Hippocampal formation (tissue), 2 donors: Measurements from ENCODE around the gene ZNF784.
A peak's percentile ranks its signal among the peaks of the same experiment; 100 is the strongest.
"Not testable (repeated sequence)": the region's sequence is repeated elsewhere in the genome, so short reads cannot be mapped to it uniquely, and the experiment has no call there.

Source experiments
- DNase-seq, 2 donors: peaks; one replicate each; lab custom pipeline; 2025; lab: John Stamatoyannopoulos, UW

ZNF784 gene

DNA sequence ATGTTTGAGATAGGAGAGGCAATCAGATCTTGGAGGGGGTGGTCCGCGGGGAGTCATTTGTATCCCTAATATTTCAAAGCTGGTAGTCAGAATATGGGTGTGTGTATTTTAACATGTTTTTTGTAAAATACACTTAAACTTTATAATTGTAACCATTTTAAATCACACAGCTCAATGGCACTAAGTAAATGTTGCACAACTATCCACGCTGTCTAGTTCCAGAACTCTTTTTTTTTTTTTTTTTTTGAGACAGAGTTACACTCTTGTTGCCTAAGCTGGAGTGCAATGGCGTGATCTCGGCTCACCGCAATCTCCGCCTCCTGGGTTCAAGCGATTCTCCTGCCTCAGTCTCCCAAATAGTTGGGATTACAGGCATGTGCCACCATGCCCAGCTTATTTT, 40.5 kb downstream of the ZNF784 start:
- DNase-seq = not testable (repeated sequence)

DNA sequence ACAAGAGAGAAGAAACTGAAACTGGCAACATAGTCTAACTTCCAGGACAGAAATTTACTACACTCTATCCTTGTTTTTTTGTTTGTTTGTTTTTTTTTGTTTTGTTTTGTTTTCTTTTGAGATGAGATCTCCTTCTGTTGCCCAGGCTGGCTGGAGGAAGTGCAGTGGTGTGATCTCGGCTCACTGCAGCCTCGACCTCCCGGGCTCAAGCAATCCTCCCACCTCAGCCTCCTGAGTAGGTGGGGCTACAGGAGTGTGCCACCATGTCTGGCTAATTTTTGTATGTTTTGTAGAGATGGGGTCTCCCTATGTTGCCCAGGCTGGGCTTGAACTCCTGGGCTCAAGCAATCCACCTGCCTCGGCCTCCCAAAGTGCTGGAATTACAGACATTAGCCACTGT, 42.1 kb downstream of the ZNF784 start:
- not testable (repeated sequence) for DNase-seq

DNA sequence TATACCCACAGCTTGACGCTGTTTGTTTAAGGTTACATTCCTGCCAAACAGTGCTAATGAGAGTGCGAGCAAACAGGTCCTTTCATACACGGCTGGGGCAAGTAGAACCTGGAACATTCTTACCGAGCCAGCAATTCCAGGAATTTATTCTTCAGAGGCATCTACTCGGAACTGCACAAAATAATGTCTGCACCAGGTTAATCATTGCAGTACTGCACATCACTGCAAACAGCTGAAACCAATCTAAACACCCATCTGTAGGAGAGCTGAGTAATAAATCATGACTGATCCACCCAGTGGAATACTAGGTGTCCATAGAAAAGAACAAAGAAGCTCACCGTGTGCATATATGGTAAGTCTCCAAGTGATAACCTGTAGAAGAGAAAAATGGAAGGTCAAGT, 42.5 kb downstream of the ZNF784 start:
- DNase-seq = no peak

DNA sequence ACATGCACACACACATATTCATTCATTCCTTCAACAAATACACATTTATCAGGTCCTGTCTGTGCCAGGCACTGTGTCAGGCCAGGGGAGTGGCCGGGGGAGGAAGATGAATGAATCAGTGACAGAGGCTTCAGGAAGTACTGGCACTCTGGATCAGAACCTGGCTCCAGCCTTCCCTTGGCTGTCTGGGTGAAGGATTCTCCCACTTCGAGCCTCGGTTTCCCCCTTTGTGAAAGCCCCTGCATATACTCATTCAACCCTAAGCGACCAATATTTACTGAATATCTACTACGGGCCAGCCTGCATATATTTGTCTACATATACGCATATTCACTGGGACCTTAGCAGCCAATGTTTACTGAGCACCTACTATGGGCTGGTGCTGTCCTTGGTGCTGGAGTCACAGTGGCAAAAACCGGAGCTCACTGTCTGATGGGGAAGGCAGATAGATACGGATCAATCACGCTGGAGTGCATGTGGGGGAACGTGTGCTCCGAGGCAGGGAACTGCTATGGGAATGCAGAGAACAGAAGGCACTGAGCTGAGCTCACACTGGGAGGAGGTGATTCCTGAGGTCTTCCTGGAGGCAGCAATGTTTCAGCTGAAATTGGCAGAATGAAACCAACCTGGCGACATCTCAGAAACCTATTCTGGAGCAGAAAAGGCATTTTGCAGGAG, 43.1 kb downstream of the ZNF784 start:
- no peak for DNase-seq

DNA sequence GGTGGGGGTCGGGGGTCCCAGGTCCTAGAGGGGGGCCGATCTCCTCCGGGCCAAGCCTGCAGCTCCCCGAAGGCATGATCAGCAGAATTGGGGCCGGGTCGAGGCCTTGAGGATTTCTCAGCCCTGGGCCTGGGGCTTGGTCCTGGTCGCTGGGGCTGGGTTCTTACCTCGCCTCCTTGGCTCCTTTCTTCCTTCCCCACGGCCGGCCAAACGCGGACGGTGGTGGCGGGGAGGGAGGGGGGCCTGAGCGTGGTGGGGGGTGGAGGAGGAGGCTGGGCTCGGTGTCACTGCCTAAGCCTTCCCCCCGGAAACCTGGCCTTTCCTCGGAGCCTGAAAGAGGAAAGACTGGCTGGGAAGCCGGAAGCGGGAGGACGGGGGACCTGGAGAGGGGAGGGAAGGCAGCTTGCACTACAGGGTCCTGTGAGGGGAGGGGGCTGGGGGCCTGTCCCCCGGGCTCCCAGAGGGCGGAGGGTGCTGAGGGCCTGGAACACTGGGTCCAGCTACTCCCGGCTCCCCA, 43.7 kb downstream of the ZNF784 start, which contains the start of gene ZNF579:
ZNF579 (minus strand) TSS at position 221 of the 517 bp plus-strand sequence. CDS start 1,209 bp downstream, outside the sequence.
- DNase-seq = peak; percentile 68 to 92

DNA sequence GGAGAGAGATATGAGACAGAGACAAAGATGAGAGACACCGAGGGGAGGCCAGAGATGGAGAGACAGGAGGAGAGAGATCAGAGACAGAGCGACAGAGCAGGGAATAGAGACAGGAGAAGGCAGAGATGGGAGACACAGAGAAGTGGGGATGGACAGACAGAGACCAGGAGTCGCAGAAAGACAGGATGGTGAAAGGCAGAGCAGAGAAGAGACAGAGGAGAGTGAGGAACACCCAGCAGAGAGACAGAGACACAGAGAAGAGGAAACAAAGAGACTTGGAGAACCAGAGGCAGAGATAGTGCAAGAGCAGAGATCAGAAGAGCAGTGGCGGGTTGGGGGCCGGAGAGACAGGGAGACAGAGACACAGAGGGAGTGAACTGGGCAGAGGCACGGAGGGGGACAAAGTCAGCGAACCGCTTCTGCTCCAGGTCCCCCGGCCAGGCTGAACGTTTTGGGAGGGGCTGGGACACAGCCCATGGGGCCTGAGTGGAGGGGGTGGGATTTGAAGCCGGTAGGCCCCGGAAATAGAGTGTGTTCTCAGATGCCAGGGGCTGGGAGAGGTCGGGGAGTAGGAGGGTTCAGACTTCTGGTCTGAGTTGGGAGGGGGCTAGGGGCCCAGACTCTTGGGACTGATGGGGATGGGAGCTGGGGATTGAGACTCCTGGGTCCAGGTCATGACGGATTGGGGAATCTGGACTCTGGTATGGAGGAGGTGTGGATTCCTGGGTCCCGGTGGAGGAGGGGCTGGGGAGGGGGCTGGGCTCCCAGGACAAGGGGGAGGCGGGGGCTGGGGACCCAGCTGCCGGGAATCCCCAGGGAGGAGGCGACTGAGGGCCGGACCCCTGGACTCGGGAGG, 44.4 kb downstream of the ZNF784 start:
- DNase-seq = no peak

DNA sequence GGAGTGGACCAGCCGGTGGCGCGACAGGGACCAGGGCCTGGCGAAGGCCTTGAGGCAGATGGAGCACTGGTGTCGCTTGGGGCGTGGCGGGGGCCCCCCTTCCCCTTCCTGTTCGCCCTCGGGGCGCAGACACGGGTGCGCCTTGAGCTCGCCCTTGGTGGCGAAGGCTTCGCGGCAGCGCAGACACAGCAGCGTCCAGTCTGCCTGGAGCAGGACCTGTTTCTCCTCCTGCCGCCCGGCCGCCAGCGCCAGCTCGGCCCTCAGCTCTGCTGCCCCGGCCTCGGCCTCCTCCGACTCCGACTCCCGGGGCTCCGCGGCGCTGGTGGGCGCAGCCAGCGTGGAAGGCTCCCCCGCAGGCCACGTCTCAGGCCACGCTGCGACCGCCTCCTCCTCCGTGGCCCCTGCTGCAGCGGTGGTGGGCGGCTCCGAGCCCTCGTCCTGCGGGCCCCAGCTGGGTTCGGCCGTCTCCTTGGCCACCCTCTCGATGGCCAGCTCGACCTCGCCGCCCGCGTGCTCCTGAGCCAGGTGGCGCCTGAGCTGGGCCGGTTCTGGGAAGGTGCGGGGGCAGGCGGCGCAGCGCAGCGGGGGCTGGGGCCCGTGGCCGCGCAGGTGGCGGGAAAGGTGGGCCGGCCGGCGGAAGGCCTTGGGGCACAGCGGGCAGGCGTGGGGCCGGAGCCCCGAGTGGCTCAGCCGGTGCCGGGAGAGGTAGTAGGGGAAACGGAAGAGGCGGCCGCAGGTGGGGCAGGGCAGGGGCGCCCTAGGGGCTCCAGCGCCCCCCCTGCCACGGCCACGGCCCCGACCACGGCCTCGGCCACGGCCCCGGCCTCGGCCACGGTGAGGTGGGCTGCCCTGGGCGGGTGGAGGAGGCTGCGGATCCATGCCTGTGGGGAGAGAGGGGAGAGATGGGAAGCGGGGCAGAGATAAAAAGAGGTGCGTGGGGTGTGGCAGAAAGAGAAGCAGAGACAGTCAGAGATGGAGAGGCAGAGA, 45.3 kb downstream of the ZNF784 start:
- no peak for DNase-seq

DNA sequence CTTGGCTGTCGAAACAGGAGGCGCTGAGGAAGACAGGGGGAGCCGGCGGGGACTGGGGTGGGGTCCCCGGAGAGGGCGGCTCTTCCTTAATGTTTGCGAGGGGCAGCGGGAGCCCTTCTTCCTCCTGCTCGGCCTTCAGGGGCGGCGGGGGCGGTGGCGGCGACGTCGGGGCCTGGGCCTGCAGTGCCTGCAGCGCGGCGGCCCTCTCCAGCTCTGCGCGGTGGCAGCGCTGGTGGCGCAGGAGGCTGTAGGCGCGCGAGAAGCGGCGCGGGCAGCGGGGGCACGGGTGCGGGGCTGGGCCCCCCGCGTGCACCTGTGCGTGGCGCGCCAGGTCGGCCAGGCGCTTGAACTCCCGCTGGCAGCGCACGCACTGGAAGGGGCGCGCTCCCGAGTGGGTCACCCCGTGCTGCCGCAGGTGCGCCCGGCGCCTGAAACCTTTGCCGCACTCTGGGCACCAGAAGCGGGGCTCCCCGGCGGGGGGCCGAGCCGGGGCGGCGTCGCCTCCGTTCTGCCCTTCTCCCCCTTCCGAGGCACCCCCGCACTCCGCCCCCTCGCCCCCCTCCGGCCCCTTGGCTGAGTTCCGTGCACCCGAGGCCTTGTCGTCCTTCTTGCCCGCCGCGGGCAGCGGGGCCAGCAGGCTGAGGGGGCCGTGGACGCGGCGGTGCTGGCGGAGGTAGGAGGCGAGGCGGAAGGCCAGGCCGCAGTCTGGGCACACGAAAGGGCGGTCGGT, 46.2 kb downstream of the ZNF784 start:
- no peak for DNase-seq

DNA sequence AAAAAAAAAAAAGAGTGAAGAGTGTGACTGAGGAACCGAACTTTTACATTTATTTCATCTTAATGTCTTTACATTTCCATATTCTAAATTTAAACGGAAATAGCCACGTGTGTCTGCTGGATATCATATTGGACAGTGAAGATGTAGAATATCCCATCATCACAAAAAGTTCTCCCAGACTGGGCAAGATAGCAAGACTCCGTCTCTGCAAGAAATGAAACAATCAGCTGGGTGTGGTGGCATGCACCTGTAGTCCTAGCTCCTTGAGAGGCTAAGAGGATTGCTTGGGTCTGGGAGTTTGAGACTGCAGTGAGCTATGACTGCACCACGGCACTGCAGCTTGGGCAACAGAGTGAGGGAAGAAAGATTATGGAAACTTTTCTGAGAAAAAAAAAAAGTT, 47.6 kb downstream of the ZNF784 start:
- DNase-seq = no peak

DNA sequence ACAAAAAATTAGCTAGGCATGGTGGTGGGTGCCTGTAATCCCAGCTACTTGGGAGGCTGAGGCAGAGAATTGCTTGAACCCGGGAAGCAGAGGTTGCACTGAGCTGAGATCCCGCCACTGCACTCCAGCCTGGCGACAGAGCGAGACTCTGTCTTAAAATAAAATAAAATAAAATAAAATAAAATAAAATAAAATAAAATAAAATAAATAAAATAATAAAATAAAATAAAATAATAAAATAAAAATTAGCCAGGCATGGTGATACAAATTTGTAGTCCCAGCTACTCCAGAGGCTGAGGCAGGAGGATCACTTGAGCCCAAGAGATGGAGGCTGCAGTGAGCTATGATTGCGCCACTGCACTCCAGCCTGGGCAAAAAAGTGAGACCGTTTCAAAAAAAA, 50.4 kb downstream of the ZNF784 start:
- not testable (repeated sequence) for DNase-seq
